OCI-LY7 (cell line): ENCODE results near the gene FBXO9. TPM values are rescaled to one million over a fixed set of nuclear protein-coding genes. Genes with fewer than 3 reads are reported as not detected.

Experiments used
- BruUV-seq: library from RNA; stranded (reverse); fragments of 400-500 nt; replicated peaks from 2 replicates; lab custom pipeline; 2021; lab: Mats Ljungman, UMichigan
- CTCF ChIA-PET: fragments of 300-600 bp; sonication (Branson Sonifier 250); formaldehyde crosslinking; loops from one replicate; lab custom pipeline; 2022; ENCODE audit warnings: antibody characterized with exemption; ENCODE audit not compliant: unreplicated experiment; lab: Charles Lee
- POLR2A ChIA-PET: fragments of 300-600 bp; sonication (Branson Sonifier 250); formaldehyde crosslinking; loops from one replicate; lab custom pipeline; 2022; ENCODE audit warnings: antibody characterized with exemption; lab: Charles Lee
- DNase-seq: peaks from one replicate; pipeline ENCODE4 v3.0.0-alpha.2; 2015; ENCODE audit warnings: low spot score
- H2AFZ ChIP-seq: fragments of 200-600 bp; sonication (generic), shearing (Covaris generic); 2 replicates; pipeline ENCODE4 v1.6.1; 2014; ENCODE audit warnings: mild to moderate bottlenecking, antibody characterized with exemption, low read length, moderate library complexity
- H3K27ac ChIP-seq: fragments of 200-600 bp; sonication (generic); 2 replicates; pipeline ENCODE4 v1.5.1; 2014; ENCODE audit warnings: mixed run types, low read depth, mild to moderate bottlenecking, moderate library complexity, low read length, inconsistent platforms; ENCODE audit not compliant: poor library complexity, severe bottlenecking
- H3K36me3 ChIP-seq: fragments of 200-600 bp; sonication (generic); 2 replicates; pipeline ENCODE4 v1.6.1; 2014; ENCODE audit warnings: mild to moderate bottlenecking, antibody characterized with exemption, low read length, moderate library complexity, mixed read lengths; ENCODE audit not compliant: insufficient read depth
- H3K4me1 ChIP-seq: fragments of 200-600 bp; sonication (generic); 2 replicates; pipeline ENCODE4 v1.5.1; 2014; ENCODE audit warnings: mild to moderate bottlenecking, low read length; ENCODE audit not compliant: insufficient read depth, poor library complexity, severe bottlenecking
- H3K4me2 ChIP-seq: fragments of 200-600 bp; sonication (generic); 2 replicates; pipeline ENCODE4 v1.6.1; 2014; ENCODE audit warnings: mild to moderate bottlenecking, low read length
- H3K4me3 ChIP-seq: fragments of 200-600 bp; sonication (generic); 2 replicates; pipeline ENCODE4 v1.5.1; 2014; ENCODE audit warnings: mild to moderate bottlenecking, low read depth, low read length; ENCODE audit not compliant: poor library complexity, severe bottlenecking
- H3K79me2 ChIP-seq: fragments of 200-600 bp; sonication (generic); 2 replicates; pipeline ENCODE4 v1.6.1; 2016; ENCODE audit warnings: low read depth, mild to moderate bottlenecking, low read length, moderate library complexity, mixed read lengths; ENCODE audit not compliant: insufficient read depth
- H3K9me2 ChIP-seq: fragments of 200-600 bp; sonication (generic); 2 replicates; pipeline ENCODE4 v1.6.1; 2016; ENCODE audit warnings: mild to moderate bottlenecking, low read length, mixed read lengths; ENCODE audit not compliant: insufficient read depth
- H3K9me3 ChIP-seq: fragments of 200-600 bp; sonication (generic); 2 replicates; pipeline ENCODE4 v1.6.1; 2014; ENCODE audit warnings: mild to moderate bottlenecking, mixed run types, low read length, mixed read lengths
- H4K20me1 ChIP-seq: fragments of 200-600 bp; sonication (generic); 2 replicates; pipeline ENCODE4 v1.6.1; 2014; ENCODE audit warnings: mild to moderate bottlenecking, antibody characterized with exemption, low read length, moderate library complexity, mixed read lengths; ENCODE audit not compliant: insufficient read depth
- CTCF ChIP-seq: fragments of 200-600 bp; sonication (generic); conservative IDR thresholded peaks from 2 replicates; pipeline ENCODE4 v1.5.1; 2014; ENCODE audit warnings: mild to moderate bottlenecking, antibody characterized with exemption, low read length, moderate library complexity, mixed read lengths
- EZH2phosphoT487 ChIP-seq: fragments of 200-600 bp; sonication (generic); IDR thresholded peaks from 2 replicates; pipeline ENCODE4 v1.6.1; 2018; ENCODE audit warnings: low read depth, borderline replicate concordance, mild to moderate bottlenecking, mixed run types, antibody characterized with exemption, low read length, moderate library complexity, mixed read lengths
- intact Hi-C: fragments of 100-400 bp; cut with micrococcal nuclease; formaldehyde crosslinking; loops from one replicate; pipeline ENCODE4 v1.10.0; 2022; ENCODE audit not compliant: unreplicated experiment
- total RNA-seq, 2 experiments: library from RNA; depleted of rRNA in 1 of 2; stranded (reverse); fragments of >200 nt in 1 of 2; shearing (Covaris generic) in 1 of 2; gene quantifications; 2 replicates each; pipeline ENCODE4 v1.2.3, GENCODE V29; 2014 to 2022

The FBXO9 gene
- total RNA-seq, 2 experiments from 2014 or later: 23.5 to 67.7 TPM

DNA sequence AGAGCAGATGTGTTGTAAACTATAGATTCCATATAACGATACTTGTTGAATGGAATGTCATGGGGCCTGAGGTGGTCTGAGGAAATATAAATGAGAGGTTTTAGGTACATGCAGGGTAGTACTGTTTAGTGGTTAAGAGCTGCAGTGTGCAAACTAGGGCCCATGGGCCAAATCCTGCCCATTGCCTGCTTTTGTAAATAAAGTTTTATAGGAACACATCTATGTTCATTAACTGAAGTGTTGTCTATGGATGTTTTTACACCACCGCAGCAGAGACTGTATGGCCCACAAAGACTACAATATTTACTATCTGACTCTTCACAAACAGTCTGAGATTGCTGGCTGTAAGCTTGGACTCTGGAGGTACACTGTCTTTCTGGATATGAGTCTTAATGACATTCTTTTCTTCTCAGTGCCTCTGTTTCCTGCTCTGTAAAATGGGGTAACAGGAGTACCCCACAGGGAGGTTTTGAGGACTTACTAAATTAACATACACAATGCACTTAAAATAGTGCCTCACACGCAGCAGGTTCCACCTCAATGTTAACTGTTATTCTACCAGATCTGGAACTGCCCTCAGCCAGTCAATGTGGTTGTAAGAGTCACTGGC, 70.9 kb downstream of the FBXO9 start:
- Histone ChIP-seq H3K9me2 (no peaks in the 10 kb centered on the region), H3K4me3 (no peak overlapping the region), H2AFZ (no peak overlapping the region), H3K79me2 (no peaks in the 10 kb centered on the region), H3K4me1 (no peaks in the 10 kb centered on the region), H3K27ac (no peak overlapping the region), H3K9me3 (no peaks in the 10 kb centered on the region), H3K36me3 (no peaks in the 10 kb centered on the region), H3K4me2 (no peak overlapping the region), H4K20me1 (no peaks in the 10 kb centered on the region)
- no TSS peak for BruUV-seq
- intact Hi-C loops: no loop called here
- ChIA-PET CTCF (no interaction called here), POLR2A (no interaction called here)
- TF ChIP-seq CTCF: no peak
- no peak for TF ChIP-seq EZH2phosphoT487
- DNase-seq: no peak

DNA sequence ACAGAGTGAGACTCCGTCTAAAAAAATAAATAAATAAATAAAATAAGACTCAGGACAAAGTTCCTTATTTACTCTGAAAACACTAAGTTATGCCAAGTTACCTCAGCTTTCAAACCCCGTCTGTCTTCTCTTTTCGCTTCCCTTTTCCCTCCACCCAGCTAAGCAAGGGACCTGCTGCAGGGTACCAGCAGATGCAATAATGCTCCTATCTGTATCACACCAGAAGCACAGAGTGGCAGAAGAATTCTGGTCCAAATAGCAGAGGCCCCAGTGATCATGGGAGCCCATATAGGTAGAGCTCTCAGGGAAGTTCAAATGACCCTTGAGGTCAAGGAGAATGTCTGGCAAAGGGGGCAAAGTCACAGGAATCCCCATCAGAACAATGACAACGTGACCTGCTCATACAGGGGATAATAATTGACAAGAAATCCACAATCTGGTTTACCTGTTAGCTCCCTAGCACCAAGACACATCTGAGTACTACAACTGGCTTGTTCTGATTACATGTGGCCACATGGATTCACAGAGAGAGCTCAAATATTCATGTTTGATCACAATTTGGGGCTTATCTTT, 74.7 kb downstream of the FBXO9 start:
- Histone ChIP-seq H3K36me3 (no peaks in the 10 kb centered on the region), H3K4me2 (no peak overlapping the region), H3K79me2 (no peaks in the 10 kb centered on the region), H4K20me1 (no peaks in the 10 kb centered on the region), H3K9me2 (no peaks in the 10 kb centered on the region), H3K27ac (no peak overlapping the region), H2AFZ (no peak overlapping the region), H3K4me3 (no peak overlapping the region), H3K9me3 (no peaks in the 10 kb centered on the region), H3K4me1 (no peaks in the 10 kb centered on the region)
- CTCF ChIA-PET: no interaction called here
- TF ChIP-seq CTCF: no peak
- no peak for TF ChIP-seq EZH2phosphoT487
- DNase-seq: peak; percentile 4
- BruUV-seq: no TSS peak
- intact Hi-C loops: no loop called here
- POLR2A ChIA-PET: interaction anchor here (0.6 to 0.9 kb wide), 4 partner anchors 10 to 715 kb away, joined by 3 to 6 read pairs (median 5); no protein-coding TSS in a partner anchor

DNA sequence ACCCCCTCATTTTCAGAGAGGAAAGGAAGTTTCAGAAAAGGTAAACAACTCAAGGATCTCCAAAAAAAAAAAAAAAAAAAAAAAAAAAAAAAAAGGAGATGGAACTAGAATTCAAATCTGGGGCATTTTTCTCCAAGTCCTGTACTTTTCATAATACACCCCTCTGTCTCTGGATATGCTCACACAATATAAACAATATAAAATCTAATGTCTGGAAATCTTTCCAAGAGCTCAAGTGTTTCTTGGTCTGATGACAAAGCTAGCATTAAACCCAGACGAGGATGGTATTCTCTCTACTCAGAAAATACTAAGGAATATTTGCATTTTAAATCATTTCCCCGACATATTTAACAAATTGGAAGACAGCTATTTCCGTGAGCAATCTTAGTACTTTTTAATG, 77.6 kb downstream of the FBXO9 start:
- intact Hi-C loops: no loop called here
- H4K20me1 ChIP-seq: no peaks in the 10 kb centered on the region
- ChIA-PET CTCF (no interaction called here), POLR2A (interaction anchor here (0.7 kb wide), 1 partner anchor 12 kb away, joined by 4 read pairs; no protein-coding TSS in a partner anchor)
- H2AFZ ChIP-seq: no peak overlapping the region
- H3K9me3 ChIP-seq: no peaks in the 10 kb centered on the region
- no peak overlapping the region for H3K27ac ChIP-seq
- TF ChIP-seq CTCF: no peak
- no peak for TF ChIP-seq EZH2phosphoT487
- no peak overlapping the region for H3K4me2 ChIP-seq
- no peak for DNase-seq
- H3K79me2 ChIP-seq: no peaks in the 10 kb centered on the region
- H3K4me3 ChIP-seq: no peak overlapping the region
- no peaks in the 10 kb centered on the region for H3K4me1 ChIP-seq
- H3K9me2 ChIP-seq: no peaks in the 10 kb centered on the region
- H3K36me3 ChIP-seq: no peaks in the 10 kb centered on the region
- no TSS peak for BruUV-seq
